ENCODE measurements around the gene MFAP4. TPM values are rescaled to one million over a fixed set of nuclear protein-coding genes. Genes with fewer than 3 reads are reported as not detected.

Gene MFAP4
- total RNA-seq, 1 donor from 2014 or later: 307 TPM

DNA sequence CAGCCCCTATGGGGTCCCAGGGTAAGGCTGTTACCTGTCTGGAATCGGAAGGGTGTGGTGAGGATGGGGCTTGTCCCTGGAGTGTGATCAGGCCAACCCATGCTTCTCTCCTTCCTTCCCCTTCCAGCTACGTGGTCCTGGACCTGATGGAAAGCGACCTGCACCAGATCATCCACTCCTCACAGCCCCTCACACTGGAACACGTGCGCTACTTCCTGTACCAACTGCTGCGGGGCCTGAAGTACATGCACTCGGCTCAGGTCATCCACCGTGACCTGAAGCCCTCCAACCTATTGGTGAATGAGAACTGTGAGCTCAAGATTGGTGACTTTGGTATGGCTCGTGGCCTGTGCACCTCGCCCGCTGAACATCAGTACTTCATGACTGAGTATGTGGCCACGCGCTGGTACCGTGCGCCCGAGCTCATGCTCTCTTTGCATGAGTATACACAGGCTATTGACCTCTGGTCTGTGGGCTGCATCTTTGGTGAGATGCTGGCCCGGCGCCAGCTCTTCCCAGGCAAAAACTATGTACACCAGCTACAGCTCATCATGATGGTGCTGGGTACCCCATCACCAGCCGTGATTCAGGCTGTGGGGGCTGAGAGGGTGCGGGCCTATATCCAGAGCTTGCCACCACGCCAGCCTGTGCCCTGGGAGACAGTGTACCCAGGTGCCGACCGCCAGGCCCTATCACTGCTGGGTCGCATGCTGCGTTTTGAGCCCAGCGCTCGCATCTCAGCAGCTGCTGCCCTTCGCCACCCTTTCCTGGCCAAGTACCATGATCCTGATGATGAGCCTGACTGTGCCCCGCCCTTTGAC is 6.3 kb downstream of the MFAP4 start:
- DNase-seq (ENCODE audit: low spot score): peak; percentile 88
- H3K36me3 Mint-ChIP-seq (ENCODE audit: low read depth): peaks cover 31% of the 10 kb centered on the region
- no peak overlapping the region for H3K4me3 Mint-ChIP-seq (ENCODE audit: unreplicated experiment)
- H3K9me3 Mint-ChIP-seq (ENCODE audit: low read depth): no peaks in the 10 kb centered on the region
- H3K4me1 Mint-ChIP-seq (ENCODE audit: low read depth): peaks cover 69% of the 10 kb centered on the region
- TF ChIP-seq, protein P1, sequence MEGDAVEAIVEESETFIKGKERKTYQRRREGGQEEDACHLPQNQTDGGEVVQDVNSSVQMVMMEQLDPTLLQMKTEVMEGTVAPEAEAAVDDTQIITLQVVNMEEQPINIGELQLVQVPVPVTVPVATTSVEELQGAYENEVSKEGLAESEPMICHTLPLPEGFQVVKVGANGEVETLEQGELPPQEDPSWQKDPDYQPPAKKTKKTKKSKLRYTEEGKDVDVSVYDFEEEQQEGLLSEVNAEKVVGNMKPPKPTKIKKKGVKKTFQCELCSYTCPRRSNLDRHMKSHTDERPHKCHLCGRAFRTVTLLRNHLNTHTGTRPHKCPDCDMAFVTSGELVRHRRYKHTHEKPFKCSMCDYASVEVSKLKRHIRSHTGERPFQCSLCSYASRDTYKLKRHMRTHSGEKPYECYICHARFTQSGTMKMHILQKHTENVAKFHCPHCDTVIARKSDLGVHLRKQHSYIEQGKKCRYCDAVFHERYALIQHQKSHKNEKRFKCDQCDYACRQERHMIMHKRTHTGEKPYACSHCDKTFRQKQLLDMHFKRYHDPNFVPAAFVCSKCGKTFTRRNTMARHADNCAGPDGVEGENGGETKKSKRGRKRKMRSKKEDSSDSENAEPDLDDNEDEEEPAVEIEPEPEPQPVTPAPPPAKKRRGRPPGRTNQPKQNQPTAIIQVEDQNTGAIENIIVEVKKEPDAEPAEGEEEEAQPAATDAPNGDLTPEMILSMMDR (IDR thresholded peaks at IDR 0.05): no peak
- peak overlapping the region; percentile 49 for H3K27ac Mint-ChIP-seq (ENCODE audit: unreplicated experiment)
- no peaks in the 10 kb centered on the region for H3K27me3 Mint-ChIP-seq (ENCODE audit: low read depth)

DNA sequence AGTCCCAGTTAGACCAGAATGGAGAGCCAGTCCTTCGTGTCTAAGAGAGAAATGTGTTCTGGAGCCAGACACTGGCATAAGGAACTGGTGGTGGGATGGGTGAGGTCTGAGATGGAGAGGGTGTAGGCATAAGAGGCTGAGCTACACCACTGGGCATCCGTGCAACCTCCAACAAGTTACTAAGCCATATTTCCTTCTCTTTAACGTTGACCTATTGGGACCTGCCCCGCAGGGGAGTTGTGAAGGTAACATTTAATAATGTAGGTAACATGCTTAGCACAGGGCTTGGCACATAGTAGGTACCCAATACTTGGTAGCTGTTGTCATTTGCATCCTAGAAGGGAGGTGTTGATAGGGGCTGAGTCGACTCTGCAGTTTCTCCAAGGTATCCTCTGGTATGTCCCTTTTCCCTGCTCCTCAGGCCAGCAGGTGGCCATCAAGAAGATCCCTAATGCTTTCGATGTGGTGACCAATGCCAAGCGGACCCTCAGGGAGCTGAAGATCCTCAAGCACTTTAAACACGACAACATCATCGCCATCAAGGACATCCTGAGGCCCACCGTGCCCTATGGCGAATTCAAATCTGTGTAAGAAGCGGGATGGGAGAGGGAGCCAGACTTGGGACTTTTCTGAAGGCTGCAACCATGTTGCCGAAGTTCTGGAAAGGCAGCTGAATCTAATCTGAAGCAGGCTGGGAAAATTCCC is 7.5 kb downstream of the MFAP4 start:
- Mint-ChIP-seq H3K36me3 (ENCODE audit: low read depth) (peaks cover 28% of the 10 kb centered on the region), H3K9me3 (ENCODE audit: low read depth) (no peaks in the 10 kb centered on the region), H3K4me1 (ENCODE audit: low read depth) (peaks cover 58% of the 10 kb centered on the region), H3K27ac (ENCODE audit: unreplicated experiment) (peak overlapping the region; percentile 89), H3K4me3 (ENCODE audit: unreplicated experiment) (peak overlapping the region; percentile 97), H3K27me3 (ENCODE audit: low read depth) (no peaks in the 10 kb centered on the region)
- TF ChIP-seq, protein P1 (IDR thresholded peaks at IDR 0.05): peak; percentile 22
- DNase-seq (ENCODE audit: low spot score): peak; percentile 39

DNA sequence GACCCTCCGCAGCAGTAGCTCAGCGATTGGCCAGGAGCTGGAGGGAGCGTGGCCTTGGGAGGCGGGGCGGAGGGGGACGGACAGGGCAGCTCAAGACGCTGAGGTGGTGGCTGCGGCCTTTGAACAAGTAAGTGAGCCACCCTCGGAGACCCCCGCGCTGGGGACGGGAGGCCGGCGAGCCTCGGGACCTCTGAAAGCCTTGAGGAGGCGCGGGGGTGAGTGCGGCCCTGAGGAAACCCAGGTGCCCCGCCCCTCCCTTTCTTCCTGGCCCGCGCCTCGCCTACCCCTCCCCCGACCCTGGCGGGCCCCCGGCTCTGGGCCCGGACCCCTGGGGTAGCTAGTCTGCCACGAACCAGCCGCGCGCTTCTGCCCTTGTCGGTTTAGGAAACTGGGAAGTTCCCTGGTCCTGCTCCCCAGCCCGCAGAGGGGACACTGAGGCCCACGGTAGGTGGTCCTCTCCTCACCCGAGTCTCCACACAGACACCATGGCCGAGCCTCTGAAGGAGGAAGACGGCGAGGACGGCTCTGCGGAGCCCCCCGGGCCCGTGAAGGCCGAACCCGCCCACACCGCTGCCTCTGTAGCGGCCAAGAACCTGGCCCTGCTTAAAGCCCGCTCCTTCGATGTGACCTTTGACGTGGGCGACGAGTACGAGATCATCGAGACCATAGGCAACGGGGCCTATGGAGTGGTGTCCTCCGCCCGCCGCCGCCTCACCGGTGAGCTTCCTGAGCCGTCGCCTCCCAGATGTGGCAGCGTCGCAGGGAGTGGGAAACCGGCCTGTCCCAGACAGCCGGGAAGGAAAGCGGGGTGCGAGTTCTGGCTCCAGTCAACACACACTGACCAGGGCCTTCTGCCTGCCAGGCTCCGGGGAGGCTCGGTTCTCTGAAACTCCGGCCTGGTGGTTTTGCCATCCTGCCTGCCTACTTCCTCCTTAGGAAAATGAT is 8.3 kb downstream of the MFAP4 start, which contains the start of gene MAPK7:
TSS of gene MAPK7 (plus strand) at position 83 of the 945 bp plus-strand sequence. CDS start at position 486, 403 bp downstream.
- no peaks in the 10 kb centered on the region for H3K9me3 Mint-ChIP-seq (ENCODE audit: low read depth)
- H3K27me3 Mint-ChIP-seq (ENCODE audit: low read depth): no peaks in the 10 kb centered on the region
- peaks cover 57% of the 10 kb centered on the region for H3K4me1 Mint-ChIP-seq (ENCODE audit: low read depth)
- H3K4me3 Mint-ChIP-seq (ENCODE audit: unreplicated experiment): peak within 1 kb of the TSS; percentile 97
- H3K27ac Mint-ChIP-seq (ENCODE audit: unreplicated experiment): peak within 1 kb of the TSS; percentile 99
- DNase-seq (ENCODE audit: low spot score): peak; percentile 86
- peaks cover 22% of the 10 kb centered on the region for H3K36me3 Mint-ChIP-seq (ENCODE audit: low read depth)
- TF ChIP-seq, protein P1 (IDR thresholded peaks at IDR 0.05): no peak

DNA sequence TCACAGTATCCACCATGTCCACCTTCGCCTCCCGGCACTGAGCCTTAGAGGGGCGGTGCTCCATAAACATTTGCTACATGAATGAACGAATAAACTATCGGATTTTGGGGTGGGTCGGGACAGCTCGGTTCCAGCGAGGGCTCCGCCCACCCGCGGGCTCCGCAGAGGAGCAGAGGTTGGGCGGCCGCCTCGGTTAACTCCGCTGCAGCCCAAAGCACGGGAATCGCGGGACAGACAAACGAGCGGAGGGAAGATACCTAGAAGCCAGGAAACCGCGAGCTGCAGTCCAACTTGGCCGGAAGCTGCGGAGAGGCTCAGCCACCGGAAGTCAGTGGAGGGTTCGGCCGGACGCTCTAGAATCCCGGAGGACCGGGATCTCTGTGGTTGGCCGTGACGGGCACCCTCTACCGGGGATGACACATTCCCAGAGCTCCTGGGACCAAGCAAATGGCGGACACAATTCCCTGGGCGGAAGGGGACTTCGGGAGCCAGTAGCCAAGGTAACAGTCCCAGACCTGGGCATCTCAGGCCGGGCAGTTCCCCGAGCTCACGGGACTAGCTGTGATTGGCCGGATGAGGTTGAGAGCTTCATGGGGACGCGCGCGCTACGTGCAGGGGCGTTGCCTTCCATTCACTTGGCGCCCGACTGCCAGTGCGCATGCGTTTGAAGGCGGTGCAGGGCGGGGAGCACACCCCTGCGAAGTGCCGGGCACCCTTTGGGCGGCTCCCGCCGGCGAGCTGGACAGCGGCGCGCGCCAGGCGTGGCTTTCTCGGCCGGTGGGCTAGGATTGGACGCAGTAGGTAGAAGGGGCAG is 9.2 kb downstream of the MFAP4 start:
- peak; percentile 100 for DNase-seq (ENCODE audit: low spot score)
- TF ChIP-seq, protein P1 (IDR thresholded peaks at IDR 0.05): peak; percentile 35

More for the DNA sequence above, 9.2 kb downstream of the MFAP4 start:
- H3K36me3 Mint-ChIP-seq (ENCODE audit: low read depth): peaks cover 20% of the 10 kb centered on the region
- H3K27me3 Mint-ChIP-seq (ENCODE audit: low read depth): no peaks in the 10 kb centered on the region
- H3K4me1 Mint-ChIP-seq (ENCODE audit: low read depth): peaks cover 49% of the 10 kb centered on the region
- H3K9me3 Mint-ChIP-seq (ENCODE audit: low read depth): no peaks in the 10 kb centered on the region
- peak overlapping the region; percentile 99 for H3K27ac Mint-ChIP-seq (ENCODE audit: unreplicated experiment)
- peak overlapping the region; percentile 97 for H3K4me3 Mint-ChIP-seq (ENCODE audit: unreplicated experiment)
